Cerebellar nuclear complex (tissue), 1 donor: Measurements from ENCODE around the gene CCDC6.

Experiments used
- DNase-seq, 2 experiments: peaks; one replicate each; lab custom pipeline; 2025; lab: John Stamatoyannopoulos, UW

CCDC6 gene

DNA sequence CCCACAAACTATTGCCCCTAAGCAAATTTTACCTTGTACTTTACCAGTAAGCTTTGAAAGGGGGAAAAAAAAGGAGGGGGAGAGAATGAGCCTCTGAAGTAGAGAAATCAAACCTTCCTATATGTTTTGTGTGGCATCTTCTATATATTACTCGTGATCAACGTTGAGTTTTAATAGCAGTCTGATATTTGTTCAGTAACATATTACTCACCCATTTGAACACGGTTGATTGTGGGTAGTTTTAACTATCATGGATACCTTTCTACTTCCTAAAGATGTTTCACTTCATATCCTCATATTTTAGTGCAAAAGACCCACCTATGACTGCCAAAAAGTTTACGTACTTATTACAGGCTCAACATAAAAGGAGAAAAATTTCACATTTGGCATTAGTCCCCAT is 54.5 kb downstream of the CCDC6 start:
- no peak for DNase-seq

DNA sequence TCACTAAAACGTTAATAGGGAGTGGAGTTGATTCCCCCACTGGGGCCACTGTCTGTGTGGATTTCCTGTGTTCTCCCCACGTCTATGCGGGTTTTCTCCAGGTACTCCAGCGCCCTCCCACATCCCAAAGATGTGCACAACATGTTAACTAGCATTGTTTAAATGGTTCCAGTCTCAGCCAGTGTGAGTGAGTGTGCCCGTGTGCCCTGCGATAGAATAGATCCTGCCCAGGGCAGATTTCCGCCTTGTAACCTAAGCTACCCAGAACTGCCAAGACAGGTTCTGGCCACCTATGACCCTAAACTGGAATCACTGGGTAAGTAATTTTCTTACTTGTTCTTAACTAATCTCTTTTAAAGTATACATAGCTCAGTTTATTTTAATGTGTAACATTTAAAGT is 58.5 kb downstream of the CCDC6 start:
- DNase-seq, result no peak

DNA sequence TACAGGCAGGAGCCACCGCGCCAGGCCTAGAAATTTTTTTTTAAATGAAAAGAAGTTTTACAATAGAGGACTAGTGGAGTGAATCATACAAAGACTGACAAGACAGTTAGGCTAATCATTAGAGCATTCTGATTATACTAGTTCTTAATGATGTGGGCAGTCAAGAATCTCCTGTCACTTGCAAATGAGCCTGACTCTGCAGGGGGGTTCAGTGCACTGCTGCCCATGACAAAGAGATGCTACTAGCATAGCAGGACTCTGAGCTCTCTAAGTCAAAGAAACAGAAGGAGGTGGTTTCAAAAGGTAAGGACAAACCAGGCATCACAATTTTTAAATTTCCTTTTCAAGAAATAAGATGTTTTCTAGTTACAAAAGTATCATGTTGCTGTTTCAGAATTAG is 59.0 kb downstream of the CCDC6 start:
- DNase-seq, result no peak

DNA sequence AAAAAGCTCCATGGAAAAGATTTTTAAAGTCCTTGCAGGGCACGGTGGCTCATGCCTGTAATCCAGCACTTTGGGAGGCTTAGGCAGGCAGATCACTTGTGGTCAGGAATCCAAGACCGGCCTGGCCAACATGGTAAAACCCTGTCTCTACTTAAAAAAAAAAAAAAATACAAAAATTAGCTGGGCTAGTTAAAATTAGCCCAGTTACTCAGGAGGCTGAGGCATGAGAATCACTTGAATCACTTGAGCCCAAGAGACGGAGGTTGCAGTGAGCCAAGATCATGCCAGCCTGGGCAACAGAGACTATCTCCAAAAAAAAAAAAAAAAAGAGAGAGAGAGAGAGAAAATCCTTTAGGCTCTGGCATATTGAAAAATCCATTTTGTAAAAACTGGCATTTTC is 61.9 kb downstream of the CCDC6 start:
- DNase-seq, result no peak

DNA sequence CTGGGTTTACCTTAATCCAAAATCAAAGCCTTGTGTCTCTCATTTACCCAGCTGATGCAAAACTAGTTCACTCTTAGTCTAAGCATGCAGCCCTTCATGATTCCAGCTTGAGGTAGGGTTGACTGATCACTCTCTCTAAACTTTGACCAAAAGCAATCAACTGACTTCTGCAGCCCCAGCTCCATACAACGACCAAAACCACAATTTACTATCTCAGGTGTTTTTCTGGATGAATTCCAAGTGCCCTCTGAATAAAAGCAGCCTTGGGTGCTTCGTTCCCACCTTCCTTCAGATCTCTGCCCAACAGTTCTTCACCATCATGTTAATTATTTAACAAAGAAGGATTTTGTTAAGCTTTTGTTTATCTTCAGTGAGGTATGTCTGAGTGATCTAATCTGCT is 62.6 kb downstream of the CCDC6 start:
- no peak for DNase-seq

- DNase-seq, result no peak
Observed at GRCh38 chr10:59839576-59839975, 66.8 kb downstream of the CCDC6 start.

DNA sequence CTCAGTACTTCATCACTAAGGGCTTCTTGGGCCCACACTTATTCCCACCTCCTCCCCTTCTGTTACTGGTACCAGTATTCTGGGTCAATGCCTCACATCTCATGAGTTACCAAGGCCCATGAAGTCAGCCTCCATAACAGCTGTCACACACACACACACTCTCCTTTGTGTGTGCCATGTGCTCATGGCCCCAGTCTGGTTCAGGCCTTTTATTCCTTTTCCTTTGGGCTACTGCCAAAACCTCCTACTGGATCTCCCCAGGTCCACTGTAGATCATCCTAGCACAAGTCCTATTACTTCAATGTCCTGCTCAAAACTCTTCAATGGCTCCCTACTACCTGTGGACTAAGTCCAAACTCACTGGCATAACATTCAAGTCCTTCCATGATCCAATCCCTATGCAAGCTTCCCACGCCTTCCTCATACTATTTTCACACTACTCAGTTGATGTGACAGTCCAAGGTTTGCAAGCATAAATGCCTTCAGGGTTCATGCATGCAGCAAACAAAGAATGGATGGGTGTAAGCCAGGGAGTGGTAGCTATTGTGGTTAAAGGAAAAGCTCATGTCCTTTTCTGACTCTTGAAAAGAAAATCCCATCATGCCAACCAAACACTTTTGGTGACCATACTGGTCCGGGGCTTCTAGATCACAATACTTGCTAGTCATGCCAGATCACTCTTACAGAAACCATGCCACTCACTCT is 68.1 kb downstream of the CCDC6 start:
- DNase-seq, result no peak

DNA sequence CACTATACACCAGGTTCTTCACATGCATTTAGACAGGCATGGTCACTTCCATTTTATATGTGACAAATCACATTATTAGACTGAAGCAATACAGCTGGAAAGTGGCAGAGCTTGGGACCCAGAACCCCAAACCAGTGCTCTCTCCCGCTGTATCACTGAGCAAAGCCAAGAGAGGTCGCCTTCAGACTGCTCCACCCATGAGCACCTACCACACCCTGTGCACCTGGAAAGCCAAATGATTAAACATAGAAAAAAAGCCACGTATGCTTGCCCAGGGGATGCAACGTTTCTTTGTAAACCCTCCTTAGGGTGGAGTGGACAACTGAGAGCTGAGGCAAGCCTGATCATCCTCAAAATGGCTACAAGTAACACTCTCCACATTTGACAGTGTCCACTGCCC is 72.5 kb downstream of the CCDC6 start:
- no peak for DNase-seq

DNA sequence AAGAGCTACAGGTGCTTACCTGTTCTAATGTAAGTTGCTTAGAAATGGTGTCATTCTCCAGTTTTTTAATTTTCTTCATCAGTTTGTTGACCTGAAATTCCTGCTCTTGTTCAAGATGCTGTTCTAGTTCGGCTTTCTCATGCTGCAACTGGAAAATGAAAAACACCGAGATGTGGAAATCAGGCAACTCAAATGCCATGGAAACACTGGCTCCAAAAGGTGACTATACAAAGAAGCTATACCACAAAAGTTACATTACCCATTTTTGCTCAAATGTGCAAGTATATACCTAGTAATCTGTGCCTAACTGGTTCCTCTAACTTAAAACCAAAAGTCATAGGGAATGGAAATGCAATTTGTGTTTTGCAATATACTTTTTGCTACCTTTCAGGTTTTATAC is 73.8 kb downstream of the CCDC6 start:
- DNase-seq, result no peak

DNA sequence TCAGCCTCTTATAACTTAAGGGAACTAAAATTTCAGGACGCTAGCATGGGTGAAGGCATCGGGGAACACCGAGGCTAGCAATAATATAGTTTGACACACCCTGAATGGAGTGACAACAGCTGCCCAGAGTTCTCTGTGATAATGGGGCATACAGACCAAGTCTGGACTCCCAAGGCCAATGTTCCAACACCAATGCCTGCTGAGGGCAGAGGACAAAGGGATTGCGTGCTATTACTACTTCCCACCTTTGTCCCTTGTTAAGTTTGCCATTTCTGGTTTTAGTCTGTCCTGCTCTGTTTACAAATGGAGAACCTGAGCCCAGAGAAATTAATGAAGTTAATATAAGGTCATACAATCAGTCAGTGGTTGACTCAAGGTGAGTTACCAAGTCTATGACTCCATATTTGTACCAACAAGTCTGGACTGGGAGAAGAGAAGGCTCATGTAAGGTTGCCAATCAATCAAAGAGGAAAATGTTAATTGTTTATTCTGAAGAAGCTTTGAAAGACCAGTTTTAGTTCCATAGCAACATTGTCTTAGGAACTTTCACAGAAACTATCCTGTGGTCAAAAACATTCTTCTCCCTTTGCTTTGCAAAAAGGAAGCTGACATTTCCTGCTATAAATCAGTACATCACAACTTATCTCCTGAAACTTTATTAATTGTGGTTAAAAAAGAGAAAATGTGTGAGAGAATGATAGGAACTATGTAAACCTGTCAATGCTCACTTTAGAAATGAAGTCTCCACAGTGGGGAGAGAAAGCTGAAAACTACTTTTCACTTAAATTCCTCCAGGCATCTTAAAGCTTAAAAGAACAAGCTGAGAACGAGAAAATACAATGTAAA is 74.5 kb downstream of the CCDC6 start:
- no peak for DNase-seq

GRCh38 chr10:59830601-59831259 is 75.6 kb downstream of the CCDC6 start:
- peak; percentile 7 to 17 for DNase-seq

- DNase-seq, result no peak
Observed at GRCh38 chr10:59829601-59830000, 76.8 kb downstream of the CCDC6 start.

- DNase-seq, result no peak
Observed at GRCh38 chr10:59829024-59829423, 77.3 kb downstream of the CCDC6 start.

GRCh38 chr10:59825932-59826331 is 80.4 kb downstream of the CCDC6 start:
- DNase-seq, result no peak

GRCh38 chr10:59823751-59824150 is 82.6 kb downstream of the CCDC6 start:
- no peak for DNase-seq

DNA sequence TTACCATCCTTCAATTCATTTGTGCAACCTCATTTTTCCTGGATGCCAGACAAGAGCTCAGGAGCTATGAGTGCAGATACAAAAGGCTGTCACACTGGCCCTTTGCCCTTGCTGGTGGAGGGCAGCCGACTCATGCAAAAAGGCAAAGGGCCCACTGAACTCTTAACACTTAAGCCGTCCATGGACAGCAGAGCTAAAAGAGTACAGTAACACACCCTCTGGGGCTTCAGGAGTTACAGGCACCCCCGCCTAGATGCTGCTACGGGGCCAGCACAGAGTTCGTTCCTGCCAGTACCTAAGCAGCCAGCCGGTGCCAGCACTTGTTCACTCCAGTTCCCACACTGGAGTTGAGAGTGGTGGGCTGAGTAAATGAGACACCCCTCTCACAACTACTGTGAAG is 83.2 kb downstream of the CCDC6 start:
- DNase-seq, result no peak

DNA sequence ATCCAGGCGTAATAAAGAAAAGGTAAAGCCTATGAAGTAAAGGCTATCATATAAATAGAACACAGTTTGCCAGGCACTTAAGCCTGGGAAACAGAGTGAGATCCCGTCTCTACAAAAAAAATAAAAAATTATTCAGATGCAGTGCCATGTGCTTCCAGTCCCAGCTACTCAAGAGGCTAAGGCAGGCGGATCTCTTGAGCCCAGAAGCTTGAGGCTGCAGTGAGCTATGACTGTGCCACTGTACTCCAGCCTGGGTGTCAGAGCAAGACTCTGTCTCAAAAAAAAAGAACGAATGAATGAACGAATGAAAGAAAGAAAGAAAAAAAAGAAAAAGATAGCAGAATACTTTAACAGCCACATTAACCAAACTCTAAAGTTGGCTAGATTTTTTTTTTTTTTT is 85.9 kb downstream of the CCDC6 start:
- no peak for DNase-seq

GRCh38 chr10:59819683-59820082 is 86.7 kb downstream of the CCDC6 start:
- no peak for DNase-seq

DNA sequence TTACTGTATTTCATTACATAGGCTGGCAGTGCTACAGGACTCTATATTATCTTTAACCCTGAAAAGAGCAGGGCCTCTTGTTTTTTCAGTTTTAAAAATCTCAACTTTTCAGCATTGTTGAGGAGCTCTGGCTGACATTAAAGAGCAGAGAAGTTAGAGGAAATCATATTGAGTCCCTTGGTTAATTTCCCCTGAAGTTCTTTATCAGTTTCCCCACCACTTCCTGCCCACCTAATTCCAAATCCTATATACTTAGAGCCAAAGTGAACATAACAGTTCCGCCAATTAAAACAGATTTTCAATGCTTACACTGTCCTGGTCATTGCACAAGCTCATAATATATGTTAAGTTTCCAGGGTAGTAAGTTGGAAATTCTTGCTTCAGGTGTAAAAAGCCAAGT is 87.1 kb downstream of the CCDC6 start:
- DNase-seq, result no peak

DNA sequence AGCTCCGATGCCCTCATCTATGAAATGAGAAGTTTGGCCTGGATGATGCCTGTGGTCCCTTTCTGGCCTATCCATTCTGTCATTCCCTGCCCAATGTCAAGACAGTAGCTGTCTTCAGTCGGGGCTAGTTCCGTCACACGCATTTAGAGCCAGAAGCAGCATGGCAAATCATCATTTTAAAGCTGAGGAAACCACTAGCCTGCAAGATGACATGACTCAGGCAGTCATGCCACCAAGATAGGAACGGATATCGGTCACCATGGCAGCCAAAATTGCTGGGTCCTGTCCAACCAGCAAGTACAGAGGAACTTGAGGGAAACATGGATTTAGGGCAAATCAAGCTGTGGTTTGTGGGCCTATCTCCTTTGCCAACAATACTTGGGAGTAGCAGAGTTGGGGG is 88.6 kb downstream of the CCDC6 start:
- no peak for DNase-seq

DNA sequence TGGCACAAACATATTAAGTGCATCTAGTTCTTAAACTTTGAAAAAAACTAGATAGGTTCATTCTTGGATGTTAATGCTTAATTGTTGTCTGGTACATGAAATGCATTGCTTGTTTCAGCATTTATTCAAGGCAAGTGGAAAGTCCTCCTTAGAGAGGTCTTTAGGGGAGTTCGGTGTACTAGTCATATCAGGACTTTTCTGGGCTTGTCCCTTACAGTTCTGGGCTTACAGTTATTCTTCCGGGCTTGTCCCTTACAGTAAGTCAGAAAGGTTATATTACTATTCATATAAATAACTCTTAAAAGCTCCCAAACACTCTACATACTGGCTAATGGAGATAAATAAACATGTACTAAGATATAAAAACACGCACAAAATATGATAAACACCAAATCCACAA is 91.5 kb downstream of the CCDC6 start:
- DNase-seq, result no peak

GRCh38 chr10:59812519-59813122 is 93.7 kb downstream of the CCDC6 start:
- no peak for DNase-seq

GRCh38 chr10:59809644-59809974 is 96.7 kb downstream of the CCDC6 start:
- DNase-seq, result no peak
